Astrocyte of the spinal cord (primary cell): ENCODE measurements around the gene PDE8B.

Source experiments
- DNase-seq: peaks from one replicate; pipeline ENCODE4 v3.0.0; 2011; ENCODE audit warnings: low read depth, low spot score
- H3K4me3 ChIP-seq: 2 replicates; pipeline ENCODE4 v1.5.1; 2011; ENCODE audit warnings: low read depth, mild to moderate bottlenecking, low read length, moderate library complexity
- in situ Hi-C: cut with HindIII; loops from 2 replicates; pipeline ENCODE4 v1.10.0; 2017; ENCODE audit warnings: low sequenced_read_pairs
- TF ChIP-seq, protein P1 (sequence below): IDR thresholded peaks from 2 replicates; pipeline ENCODE4 v1.5.1; 2012; ENCODE audit warnings: low read depth, mild to moderate bottlenecking, low read length, inconsistent platforms

PDE8B gene

DNA sequence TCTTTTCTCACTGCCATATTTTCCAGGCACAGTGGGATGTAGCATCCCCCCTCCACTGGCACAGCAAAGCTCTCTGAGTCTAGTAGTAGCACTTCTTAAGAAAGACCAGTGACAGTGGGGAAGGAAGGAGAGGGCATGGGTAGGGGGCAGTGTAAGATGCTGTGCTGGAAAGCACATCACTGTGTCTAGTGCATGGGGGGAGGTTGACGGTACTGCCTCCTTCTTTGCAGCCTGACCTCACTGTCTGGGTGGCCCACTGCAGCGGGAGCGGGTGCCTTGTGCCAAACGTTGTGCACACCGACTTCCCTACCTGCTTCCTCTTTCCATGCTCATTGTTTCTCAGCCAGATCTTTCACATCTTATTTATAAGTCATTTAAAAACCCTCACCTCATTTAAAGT is 91.8 kb downstream of the PDE8B start:
- TF ChIP-seq, protein P1, sequence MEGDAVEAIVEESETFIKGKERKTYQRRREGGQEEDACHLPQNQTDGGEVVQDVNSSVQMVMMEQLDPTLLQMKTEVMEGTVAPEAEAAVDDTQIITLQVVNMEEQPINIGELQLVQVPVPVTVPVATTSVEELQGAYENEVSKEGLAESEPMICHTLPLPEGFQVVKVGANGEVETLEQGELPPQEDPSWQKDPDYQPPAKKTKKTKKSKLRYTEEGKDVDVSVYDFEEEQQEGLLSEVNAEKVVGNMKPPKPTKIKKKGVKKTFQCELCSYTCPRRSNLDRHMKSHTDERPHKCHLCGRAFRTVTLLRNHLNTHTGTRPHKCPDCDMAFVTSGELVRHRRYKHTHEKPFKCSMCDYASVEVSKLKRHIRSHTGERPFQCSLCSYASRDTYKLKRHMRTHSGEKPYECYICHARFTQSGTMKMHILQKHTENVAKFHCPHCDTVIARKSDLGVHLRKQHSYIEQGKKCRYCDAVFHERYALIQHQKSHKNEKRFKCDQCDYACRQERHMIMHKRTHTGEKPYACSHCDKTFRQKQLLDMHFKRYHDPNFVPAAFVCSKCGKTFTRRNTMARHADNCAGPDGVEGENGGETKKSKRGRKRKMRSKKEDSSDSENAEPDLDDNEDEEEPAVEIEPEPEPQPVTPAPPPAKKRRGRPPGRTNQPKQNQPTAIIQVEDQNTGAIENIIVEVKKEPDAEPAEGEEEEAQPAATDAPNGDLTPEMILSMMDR: no peak
- in situ Hi-C loops: no loop called here
- DNase-seq: no peak
- no peak overlapping the region for H3K4me3 ChIP-seq

DNA sequence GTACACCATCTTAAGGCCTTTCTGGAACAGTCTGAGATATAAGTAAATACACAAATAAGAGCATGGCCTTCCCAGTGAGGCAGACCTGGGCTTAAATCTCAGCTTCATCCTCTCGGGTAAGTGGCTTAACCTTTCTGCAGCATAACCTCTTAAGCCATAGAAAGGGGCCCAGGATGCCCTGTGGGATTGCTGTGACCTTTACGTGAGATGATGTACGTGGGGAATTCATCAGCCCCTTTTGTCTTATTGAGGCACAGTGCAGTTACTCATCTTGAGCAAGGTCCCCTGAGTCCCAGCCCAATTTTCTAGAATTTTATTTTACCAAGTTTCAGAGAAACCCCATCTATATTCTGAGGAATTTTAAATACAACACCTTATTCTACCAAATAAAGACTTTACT is 92.2 kb downstream of the PDE8B start:
- in situ Hi-C loops: no loop called here
- TF ChIP-seq, protein P1: no peak
- no peak for DNase-seq

DNA sequence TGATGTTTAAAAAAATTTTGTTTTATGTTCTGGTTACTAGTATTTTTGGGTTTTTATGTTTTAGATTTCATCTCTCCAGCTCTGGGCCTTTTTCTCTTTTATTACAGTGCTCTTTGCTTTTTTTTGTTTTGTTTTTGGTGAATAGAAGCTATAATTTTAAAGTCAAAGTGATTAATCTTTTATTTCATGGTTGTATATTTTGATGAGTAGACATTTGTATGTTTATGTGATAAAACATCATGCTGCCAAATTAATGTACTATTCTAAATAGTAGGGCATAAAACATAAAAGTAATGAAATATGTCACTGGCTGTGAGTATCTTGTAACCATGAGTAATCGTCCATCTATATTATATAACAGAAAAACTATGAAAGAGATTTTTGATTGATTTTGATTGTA is 93.9 kb downstream of the PDE8B start:
- no peak overlapping the region for H3K4me3 ChIP-seq
- DNase-seq: no peak
- TF ChIP-seq, protein P1: no peak
- in situ Hi-C loops: no loop called here

More for the DNA sequence above, 92.2 kb downstream of the PDE8B start:
- no peak overlapping the region for H3K4me3 ChIP-seq

DNA sequence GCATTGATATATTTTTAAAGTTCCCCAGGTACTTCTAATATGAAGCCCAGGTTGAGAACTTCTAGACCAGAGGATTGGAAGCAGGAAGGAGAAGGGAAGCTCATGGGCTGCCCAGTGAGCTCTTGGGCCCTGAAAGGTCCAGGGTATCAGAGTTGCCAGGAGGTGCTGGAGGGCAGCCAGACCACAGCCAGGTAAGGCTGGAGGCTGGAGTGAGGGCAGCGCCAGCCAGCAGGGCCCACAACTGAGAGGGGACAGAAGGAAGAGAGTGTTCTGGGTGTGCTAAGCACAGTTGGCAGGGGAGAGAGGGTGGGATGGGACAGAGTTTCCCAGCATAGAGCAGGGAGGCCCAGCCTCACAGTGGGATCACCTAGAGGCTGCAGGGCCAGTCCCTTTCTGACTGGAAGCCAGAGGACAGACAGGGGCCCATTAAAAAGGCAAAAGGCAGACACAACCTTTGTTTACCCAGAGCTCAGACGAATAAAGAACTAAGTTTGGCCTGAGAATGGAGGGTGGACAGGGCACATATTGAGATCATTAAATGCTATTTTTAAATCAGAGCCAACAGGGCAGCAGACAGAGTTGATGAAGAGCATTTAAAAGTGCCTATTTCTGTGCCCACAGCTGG is 94.9 kb downstream of the PDE8B start:
- H3K4me3 ChIP-seq: no peak overlapping the region
- TF ChIP-seq, protein P1: no peak
- in situ Hi-C loops: no loop called here
- no peak for DNase-seq

DNA sequence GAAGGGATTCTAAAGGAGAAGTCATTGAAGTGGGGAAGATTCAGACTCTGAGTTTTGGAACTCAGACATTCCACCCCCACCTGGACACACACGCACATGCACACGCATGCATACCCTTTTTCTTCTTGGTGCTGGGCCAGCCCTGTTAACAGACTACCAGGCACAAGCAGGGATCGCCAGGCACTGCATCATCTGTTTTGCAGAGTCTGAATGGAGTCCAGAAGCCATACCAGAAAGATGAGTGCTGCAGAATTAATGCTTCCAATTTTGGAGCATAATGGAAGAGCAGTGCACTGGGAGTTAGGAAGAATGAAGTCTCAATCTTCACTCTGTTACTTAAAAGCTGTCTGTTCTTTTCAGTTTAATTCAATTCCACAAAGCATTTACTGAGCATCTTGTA is 95.5 kb downstream of the PDE8B start:
- TF ChIP-seq, protein P1: no peak
- no peak for DNase-seq
- in situ Hi-C loops: no loop called here
- no peak overlapping the region for H3K4me3 ChIP-seq

DNA sequence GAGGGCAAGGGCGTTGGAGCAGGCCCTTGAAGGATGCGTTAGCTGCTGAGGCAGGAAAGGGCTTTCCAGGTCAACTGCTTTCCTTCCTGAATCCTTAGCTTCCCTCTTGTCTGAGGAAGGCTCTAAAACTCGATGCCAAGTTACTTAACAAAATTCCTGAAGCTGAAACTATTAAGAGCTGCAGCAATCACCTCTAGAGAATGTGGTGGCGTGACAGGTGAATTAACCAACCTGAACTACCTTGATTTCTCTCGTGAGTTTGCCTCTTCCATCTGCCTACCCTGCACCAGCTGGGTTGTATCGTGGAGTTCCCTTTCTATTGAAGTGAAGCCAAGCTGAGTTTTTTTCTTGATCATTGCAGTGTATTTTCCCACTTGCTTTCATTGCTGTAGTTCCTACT is 96.1 kb downstream of the PDE8B start:
- in situ Hi-C loops: no loop called here
- no peak for DNase-seq
- TF ChIP-seq, protein P1: no peak
- H3K4me3 ChIP-seq: no peak overlapping the region
